Stimulated activated CD4-positive, alpha-beta T cell treated with anti-CD3 and anti-CD28 coated beads, TNF-alpha, amount 100 ng/mL, for 48 hours (primary cell): ENCODE results near the gene RIMBP2.

Source experiments
- DNase-seq, 3 donors: peaks; one replicate each; pipeline ENCODE4 v3.0.0-alpha.2; 2020; ENCODE audit warnings: low read depth in 3 of 3

Gene RIMBP2

GRCh38 chr12:130485291-130486145 is 230.6 kb downstream of the RIMBP2 start:
- no peak for DNase-seq

DNA sequence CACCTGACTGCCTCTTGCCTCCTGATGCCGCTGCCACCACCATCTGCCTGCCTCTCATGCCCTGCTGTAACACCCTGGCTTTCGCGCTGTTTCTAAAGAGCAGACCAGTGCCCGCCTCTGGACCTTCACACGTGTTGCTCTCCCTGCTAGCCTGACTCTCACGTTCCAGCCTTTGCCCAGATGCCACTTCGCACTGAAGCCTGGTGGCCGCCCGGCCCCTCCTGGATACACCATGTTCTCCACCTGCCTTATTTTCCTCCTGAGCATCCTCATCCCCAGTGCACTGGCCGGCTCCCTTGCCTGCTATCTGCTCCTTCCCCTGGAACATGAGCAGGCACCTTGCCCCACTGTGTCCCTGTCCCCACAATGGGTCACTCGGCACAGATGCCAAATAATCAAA is 231.9 kb downstream of the RIMBP2 start:
- DNase-seq: no peak

GRCh38 chr12:130483616-130484180 is 232.4 kb downstream of the RIMBP2 start:
- DNase-seq: no peak

GRCh38 chr12:130482448-130482847 is 233.7 kb downstream of the RIMBP2 start:
- DNase-seq: no peak

- DNase-seq: no peak
Observed at GRCh38 chr12:130481392-130481879, 234.7 kb downstream of the RIMBP2 start.

- DNase-seq: no peak
Observed at GRCh38 chr12:130480887-130481286, 235.2 kb downstream of the RIMBP2 start.

- DNase-seq: no peak
Observed at GRCh38 chr12:130480231-130480630, 235.9 kb downstream of the RIMBP2 start.

DNA sequence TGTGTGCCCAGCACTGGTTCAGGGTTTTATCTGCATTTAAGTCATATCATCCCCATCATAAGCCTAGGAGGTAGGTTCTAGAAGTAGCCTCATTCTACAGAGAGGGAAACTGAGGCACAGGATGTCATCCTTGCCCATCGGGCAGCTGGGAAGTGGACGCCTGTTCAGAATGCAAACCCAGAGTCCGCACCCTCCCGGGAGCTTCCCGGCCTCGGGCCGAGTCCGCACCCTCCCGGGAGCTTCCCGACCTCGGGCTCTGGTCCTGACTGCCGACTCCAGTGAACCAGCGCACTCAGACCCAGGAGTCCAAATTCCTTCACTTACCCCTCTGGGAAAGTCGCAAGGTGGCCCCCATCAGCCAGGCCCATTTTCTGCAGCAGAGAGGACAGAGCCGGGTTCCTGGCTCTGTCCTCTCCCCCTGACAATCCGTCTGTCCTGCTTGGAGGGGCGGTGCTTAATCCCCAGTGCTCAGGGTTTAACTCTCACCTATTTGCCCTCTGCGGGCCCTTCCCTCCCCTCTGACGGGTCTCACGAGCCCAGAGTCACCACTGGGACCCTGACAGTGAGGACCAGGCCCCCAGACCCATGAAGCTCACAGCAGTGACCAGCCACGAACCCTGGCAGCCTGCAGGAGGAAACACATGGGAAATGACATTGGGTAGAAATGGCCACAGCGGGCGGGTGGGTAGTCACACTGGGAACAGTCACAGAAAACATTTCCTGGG is 236.5 kb downstream of the RIMBP2 start:
- DNase-seq: no peak

GRCh38 chr12:130478786-130479185 is 237.3 kb downstream of the RIMBP2 start:
- DNase-seq: no peak

DNA sequence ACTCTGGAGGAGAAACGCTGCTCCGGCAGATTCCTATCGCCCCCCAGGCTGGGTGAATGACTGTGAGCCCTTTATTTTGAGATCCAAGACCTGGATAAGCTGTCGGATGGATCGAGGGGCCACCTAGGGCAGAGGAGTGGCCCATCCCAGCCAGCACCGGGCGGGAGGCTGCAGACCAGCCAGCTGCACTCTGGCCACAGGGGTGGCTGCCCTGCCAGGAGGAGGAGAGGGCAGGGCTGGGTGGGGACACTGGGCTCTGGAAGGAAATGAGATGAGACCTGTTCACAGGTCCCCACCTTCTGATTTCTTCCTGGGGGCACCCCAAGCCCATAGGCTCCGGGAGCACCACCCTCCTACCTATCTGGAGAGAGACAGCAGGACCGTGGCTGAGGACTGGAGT is 238.4 kb downstream of the RIMBP2 start:
- DNase-seq: no peak

GRCh38 chr12:130477266-130477665 is 238.8 kb downstream of the RIMBP2 start:
- no peak for DNase-seq

- no peak for DNase-seq
Observed at GRCh38 chr12:130476451-130477135, 239.5 kb downstream of the RIMBP2 start.

- no peak for DNase-seq
Observed at GRCh38 chr12:130474599-130475269, 241.4 kb downstream of the RIMBP2 start.

- DNase-seq: no peak
Observed at GRCh38 chr12:130473266-130473665, 242.8 kb downstream of the RIMBP2 start.

GRCh38 chr12:130470969-130471368 is 245.1 kb downstream of the RIMBP2 start:
- no peak for DNase-seq

DNA sequence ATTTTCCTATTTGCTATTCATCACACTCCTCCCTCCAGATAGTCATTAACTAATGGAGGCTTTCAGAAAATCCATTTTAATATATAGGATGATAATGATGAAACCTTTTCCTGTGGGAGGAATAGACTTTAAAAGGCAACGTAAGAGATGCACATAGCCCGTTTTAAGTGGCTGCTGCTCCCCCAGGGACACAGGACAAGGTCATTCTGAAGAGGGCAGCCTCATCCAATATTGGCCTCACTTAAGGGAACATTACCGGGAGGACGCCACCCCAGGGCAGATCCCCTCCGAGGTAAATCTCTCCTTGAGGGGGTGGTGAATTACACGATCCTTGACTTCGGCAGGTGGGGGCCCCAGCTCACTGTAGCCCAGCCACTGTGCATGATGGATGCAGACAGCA is 246.5 kb downstream of the RIMBP2 start:
- no peak for DNase-seq

DNA sequence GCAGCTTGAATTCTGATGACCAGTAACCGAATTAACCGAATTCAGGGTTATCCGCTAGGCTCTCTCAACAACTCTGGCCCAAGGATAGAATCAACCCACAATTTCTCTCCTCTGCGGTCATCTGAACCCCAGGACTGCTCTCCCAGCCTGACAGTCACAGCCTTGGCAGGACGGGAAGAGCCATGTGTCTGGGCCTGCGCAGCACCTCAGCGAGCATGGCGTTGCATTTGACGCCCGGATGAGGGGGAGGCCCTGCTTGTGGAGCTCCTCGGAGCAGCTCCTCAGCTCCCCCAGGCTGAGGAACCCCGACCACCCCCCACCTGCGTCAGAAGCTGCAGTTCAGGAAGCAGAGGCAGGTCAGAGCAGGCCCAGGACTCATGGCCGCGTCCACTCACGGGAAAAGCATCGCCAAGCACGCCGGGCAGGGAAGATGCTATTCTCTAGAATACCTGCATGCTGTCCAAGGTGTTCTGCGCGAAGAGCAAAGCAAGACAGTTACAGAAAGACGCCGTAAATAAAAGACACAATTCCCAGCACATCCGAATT is 247.3 kb downstream of the RIMBP2 start:
- no peak for DNase-seq

DNA sequence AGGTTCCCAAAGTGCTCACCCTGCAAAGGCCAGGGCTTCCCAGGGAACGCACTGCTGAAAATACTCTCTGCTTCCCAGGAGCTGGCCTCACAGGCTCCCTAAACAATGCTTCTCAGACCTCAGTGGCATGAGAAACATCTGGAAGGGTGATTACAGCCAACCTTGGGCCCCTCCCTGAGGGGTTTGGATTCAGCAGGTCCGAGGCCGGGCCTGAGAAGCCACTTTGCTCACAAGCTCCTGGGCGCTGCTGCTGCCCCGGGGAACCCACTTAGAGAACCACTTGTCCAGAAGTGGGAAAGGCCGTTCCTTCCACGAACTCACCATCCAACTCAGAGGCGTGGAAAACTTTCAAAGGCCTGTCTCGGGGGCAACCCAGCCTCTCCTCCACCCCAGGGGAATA is 247.9 kb downstream of the RIMBP2 start:
- DNase-seq: no peak

GRCh38 chr12:130465626-130466025 is 250.5 kb downstream of the RIMBP2 start:
- no peak for DNase-seq

DNA sequence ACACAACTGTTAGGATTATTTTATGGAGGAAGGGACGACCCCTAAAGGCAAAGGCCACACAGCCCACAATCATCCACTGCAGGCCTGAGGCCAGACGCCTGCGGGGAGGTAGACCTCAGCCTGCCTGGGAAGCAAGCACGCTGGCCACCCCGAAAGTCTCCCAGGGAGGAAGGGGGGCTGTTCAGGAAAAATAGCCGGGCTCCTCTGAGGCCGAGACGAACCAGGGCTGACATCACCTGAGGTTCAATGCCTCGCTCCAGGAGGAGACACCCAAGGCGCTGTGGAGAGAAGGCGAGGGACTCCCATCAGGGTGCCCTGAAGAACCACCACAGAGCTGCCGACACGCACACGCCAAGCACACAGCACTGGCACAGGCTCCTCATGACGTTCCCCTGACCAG is 251.1 kb downstream of the RIMBP2 start:
- no peak for DNase-seq
